Effector CD8-positive, alpha-beta T cell (primary cell): Measurements from ENCODE around the gene TMEM204.

Experiments used
- DNase-seq: peaks from one replicate; lab custom pipeline; 2025; lab: John Stamatoyannopoulos, UW

TMEM204 gene

GRCh38 chr16:1557576-1557975 is 24.1 kb downstream of the TMEM204 start:
- no peak for DNase-seq

GRCh38 chr16:1559446-1559975 is 26.0 kb downstream of the TMEM204 start:
- no peak for DNase-seq

DNA sequence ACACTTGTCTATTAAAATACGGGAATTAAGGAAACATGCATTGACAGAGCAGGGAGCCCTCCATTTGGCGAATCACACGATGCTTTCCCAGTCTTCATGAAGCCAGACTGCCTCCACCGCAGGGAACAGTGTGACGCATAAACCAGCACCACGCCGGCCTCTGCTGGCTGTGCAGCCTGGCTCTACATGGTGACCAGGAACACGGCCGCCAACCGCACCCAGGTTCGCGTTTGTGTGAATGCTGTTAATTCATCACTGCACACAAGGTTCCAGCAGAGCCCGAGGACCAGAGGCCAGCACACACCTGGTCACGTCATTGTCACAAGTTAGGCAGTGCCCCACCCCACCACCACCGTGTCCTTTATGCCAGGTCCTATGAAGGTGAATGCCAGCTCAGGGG is 26.7 kb downstream of the TMEM204 start:
- no peak for DNase-seq

GRCh38 chr16:1560866-1561265 is 27.4 kb downstream of the TMEM204 start:
- no peak for DNase-seq

DNA sequence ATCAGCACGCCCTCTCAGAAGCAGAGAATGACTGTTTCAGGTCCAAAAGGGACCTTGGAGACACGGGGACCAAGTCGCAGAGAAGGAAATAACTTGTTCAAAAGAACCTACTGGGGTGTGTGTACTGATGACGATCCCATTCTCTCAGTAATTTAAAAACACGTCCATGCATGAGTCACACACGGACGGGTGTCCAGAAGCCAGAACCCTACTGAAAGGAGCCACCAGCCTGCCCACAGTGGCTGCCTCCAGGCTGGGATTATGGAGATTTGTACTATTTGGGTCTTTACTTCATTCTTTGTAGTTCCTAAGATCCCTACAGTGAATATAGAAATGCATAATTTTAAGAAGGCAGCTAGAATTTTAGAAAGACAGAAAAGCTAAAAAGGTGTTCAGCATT is 27.8 kb downstream of the TMEM204 start:
- no peak for DNase-seq

DNA sequence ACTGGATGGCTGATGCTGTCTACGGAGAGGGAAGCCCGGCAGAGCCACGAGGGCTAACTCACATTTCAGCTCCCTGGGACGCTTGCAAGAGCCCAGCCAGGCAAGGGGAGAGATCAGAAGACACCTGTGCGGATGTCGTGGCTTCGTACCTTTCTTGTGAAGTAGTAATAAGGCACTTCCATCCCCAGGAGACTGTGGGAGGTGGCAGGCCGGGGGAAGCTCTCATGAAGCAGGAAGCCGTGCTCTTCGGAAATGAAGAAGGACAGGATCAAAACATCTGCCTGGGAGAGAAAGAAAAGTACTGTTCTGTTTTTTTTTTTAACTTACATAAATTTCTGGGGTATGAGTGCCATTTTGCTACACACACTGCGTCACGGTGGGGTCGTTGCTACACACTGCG is 28.4 kb downstream of the TMEM204 start:
- DNase-seq, result no peak

GRCh38 chr16:1563786-1564185 is 30.3 kb downstream of the TMEM204 start:
- DNase-seq, result no peak

GRCh38 chr16:1564325-1564724 is 30.9 kb downstream of the TMEM204 start:
- no peak for DNase-seq

GRCh38 chr16:1565083-1565805 is 31.8 kb downstream of the TMEM204 start:
- no peak for DNase-seq

DNA sequence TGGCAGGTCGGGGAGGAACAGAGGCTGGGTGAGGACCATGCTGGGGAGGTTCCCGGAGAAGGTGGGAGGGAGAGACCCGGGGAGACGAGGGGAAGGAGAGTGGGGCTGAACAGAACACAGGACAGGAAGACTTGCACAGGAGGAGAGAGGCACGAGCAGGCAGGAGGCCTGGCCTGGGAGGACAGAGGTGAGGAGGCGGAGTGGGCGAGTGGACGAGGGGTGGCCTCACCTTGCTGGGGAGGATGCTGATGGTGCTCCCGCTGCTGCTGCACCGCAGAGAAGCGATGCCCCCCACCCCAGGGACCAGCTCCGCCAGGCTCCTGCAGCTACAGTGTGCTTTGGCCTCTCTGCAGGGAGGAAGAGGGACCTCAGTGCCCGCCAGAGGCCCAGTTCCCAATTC is 34.5 kb downstream of the TMEM204 start:
- no peak for DNase-seq

DNA sequence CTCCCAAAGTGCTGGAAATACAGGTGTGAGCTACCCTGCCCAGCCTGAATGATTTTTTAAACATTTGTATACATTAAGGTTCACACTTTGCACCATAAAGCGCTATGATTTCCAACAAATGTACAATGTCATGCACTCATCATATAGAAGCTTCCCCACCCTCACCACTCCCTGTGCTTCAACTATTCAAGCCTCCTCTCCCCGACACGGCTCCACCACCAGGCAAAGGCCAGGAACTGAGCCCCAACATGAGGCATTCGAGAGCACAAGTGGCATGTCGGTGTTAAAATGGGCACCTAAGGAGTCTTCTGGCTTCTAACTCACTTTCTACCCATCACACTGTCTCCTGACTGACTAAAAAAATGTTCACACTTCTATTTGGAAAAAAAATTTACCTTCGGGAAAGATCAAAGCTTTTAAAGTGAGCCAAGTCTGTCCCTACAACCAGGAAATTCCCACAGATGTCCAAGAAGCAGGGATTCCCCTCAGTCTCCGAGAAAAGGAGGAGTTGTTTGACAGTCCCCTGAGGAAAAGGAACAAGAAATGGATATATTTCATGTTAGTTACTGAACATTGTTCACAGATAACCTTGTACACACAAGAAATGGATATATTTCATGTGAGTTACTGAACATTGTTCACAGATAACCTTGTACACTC is 37.7 kb downstream of the TMEM204 start:
- no peak for DNase-seq

DNA sequence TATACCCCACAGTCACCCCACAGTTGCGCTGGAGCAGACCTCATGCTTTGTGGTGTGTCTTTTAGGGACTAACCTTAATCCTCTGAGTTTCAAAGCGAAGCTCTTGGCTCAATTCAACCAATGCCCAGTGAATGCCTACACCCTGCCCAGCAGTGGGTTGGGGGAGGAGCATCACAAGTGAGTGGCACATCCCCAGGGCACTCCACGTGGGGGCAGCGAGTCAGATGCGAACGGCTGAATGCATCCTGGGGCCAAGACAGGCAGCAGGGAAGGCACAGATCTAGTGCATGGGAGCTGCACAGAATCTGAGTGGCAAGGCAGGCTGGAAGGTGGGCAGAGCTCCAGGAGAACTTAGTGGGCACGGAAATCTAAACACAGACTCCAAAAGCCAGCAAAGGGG is 39.2 kb downstream of the TMEM204 start:
- DNase-seq, result no peak

- no peak for DNase-seq
Measured at GRCh38 chr16:1573301-1573700, 39.8 kb downstream of the TMEM204 start.

GRCh38 chr16:1575578-1575977 is 42.1 kb downstream of the TMEM204 start:
- no peak for DNase-seq

DNA sequence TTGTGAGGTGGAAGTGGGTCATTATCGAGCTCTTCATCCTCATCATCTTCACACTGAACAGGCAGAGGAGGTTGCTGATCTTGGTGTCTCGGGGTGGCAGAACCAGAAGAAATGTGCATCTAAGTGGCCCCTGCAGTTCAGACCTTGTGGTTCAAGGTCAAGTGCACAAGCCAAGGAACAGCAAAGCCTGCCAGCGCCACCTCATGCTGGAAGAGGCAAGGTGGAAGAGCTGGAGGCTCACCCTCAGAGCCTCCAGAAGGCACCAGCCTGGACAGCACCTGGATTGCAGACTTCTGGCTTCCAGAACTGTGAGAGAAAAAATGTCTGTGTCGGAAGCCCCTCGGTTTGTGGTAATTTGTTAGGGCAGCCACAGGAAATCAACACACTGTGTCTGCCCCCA is 45.7 kb downstream of the TMEM204 start:
- no peak for DNase-seq

DNA sequence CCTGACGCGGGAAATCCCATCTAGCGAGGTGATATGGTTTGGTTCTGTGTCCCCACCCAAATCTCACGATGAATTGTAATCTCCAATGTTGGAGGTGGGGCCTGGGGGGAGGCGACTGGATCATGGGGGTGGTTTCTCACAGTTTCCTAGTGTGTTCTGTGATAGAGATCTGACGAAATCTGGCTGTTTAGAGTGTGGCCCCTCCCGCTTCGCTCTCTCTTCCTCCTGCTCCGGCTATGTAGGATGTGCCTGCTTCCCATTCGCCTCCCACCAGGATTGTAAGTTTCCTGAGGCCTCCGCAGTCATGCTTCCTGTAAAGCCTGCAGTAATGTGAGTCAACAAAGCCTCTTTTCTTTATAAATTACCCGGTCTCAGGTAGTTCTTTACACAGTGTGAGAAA is 46.8 kb downstream of the TMEM204 start:
- DNase-seq, result no peak

GRCh38 chr16:1580956-1581355 is 47.5 kb downstream of the TMEM204 start:
- DNase-seq, result no peak

GRCh38 chr16:1581804-1582203 is 48.3 kb downstream of the TMEM204 start:
- no peak for DNase-seq

- no peak for DNase-seq
Measured at GRCh38 chr16:1583180-1583579, 49.7 kb downstream of the TMEM204 start.

DNA sequence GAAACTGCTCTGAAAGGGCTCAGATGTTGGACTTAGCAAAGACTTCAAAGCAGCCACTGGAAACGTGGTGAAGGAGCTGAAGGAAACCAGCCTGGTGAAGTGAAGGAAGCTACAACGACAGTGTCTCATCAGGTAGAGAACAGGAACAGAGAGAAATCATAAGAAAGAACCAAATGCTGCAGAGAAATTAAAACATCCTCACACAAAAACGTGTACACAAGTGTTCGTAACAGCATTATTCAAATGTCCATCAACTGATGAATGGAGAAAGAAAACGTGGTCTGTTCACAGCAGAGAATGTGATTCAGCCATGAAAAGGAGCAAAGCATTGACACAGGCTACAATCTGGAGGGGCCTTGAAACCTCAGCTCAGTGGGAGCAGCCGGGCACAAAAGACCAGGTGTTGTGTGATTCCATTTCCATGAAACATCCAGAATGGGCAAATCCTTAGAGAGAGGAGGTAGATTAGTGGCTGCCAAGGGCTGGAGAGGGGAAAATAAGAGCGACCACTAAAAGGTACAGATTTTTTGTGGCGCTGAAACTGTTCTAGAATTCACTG is 51.5 kb downstream of the TMEM204 start:
- no peak for DNase-seq

DNA sequence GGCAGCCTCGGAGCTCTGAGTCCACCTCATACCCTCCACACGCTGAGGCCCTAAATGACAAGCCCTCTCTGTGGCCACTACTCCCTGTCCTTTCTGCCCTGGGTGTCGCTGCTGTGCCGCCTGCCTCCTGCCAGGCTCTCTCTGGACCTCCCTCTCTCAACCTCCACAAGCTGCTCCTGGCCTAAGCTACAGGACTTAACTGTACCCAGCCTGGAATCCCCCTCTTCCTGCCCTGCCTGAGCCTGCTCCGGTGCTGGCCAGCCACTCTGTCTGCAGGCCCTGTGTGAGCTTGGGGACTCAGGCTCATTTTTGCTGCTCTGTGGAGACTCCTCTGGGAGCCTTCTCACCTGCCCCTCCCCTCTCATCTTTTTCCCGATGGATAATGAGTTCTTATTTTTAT is 56.9 kb downstream of the TMEM204 start:
- DNase-seq, result no peak

DNA sequence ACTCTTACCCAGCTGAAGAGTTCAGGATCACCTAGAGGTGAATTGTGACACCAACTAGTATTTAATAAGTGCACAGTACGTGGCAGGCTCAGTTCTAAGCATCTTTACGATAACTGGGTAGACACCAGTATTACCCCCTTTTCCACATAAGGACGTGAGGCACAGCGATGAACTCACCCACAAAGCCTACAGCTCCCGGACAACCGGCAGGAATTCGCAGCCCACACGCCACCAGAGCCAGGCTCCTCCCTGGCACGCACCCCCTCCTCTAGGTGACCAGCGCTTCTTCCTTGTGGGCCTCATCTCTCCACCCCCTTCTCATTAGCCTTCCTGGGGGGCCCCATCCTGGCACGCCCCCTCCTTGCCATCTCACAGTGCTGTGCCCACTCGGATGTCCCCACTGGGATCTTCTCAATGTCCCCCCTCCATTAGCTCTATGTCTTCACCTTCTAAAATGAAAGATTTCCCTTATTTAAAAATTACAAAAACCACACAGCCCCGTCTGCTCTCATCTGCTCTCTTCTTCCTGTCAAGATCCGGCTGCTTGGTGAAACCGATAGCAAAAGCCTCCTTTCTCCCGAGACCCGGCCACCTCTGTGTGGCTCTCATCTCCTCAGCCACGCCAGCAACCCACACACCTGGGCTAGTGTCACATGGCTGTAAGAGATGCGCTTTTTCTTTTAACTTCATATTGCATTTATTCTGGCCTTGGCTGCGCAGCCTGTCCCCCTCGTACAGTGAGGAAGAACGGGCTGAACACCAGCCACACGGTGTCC is 57.7 kb downstream of the TMEM204 start:
- DNase-seq, result no peak
